Naive B cell (primary cell): Measurements from ENCODE around the gene NECAB3. TPM values are rescaled to one million over a fixed set of nuclear protein-coding genes. Genes with fewer than 3 reads are reported as not detected.

Experiments
- ATAC-seq, 2 donors: fragments of 150-1000 bp; cut with Tn5 transposase; 2 replicates each; pipeline ENCODE4 v1.10.0; 2021; ENCODE audit warnings: low read depth in 2 of 2, mild to moderate bottlenecking in 2 of 2, moderate library complexity in 2 of 2
- DNase-seq: peaks from one replicate; pipeline ENCODE4 v3.0.0; 2022
- H3K27ac Mint-ChIP-seq, 6 donors: one replicate each; pipeline ENCODE4 v1.8.0; 2020 to 2022; ENCODE audit warnings: mild to moderate bottlenecking in 6 of 6, mixed read lengths in 6 of 6, moderate library complexity in 5 of 6, inconsistent platforms in 2 of 6
- H3K27me3 Mint-ChIP-seq, 3 donors: one replicate each; pipeline ENCODE4 v1.8.0; 2021 to 2022; ENCODE audit warnings: mixed read lengths in 3 of 3, mild to moderate bottlenecking in 1 of 3
- H3K36me3 Mint-ChIP-seq, 2 donors: one replicate each; pipeline ENCODE4 v1.8.0; 2020 to 2022; ENCODE audit warnings: mixed read lengths in 2 of 2, inconsistent platforms in 1 of 2, mild to moderate bottlenecking in 1 of 2
- H3K4me1 Mint-ChIP-seq, 3 donors: one replicate each; pipeline ENCODE4 v1.8.0; 2020 to 2022; ENCODE audit warnings: mixed read lengths in 3 of 3, inconsistent platforms in 1 of 3, mild to moderate bottlenecking in 1 of 3, moderate library complexity in 1 of 3
- H3K4me3 Mint-ChIP-seq, 8 donors: one replicate each; pipeline ENCODE4 v1.8.0; 2020 to 2022; ENCODE audit warnings: mild to moderate bottlenecking in 8 of 8, mixed read lengths in 8 of 8, moderate library complexity in 8 of 8, inconsistent platforms in 2 of 8
- H3K9me3 Mint-ChIP-seq, 7 donors: one replicate each; pipeline ENCODE4 v1.8.0; 2020 to 2022; ENCODE audit warnings: mixed read lengths in 7 of 7, mild to moderate bottlenecking in 5 of 7, inconsistent platforms in 2 of 7, moderate library complexity in 1 of 7
- polyA plus RNA-seq, 6 donors: library from polyadenylated mRNA; unstranded; fragments of 300-500 nt; fragmentation: Illumina TruSeq; gene quantifications; one replicate each; pipeline ENCODE4 v1.2.3, GENCODE V29; 2021; ENCODE audit warnings: low read depth in 6 of 6

NECAB3 gene
- polyA plus RNA-seq, 6 donors from 2014 or later: 0.74 to 1.0 (median 0.82) TPM; not detected in 3

- no peaks in the 10 kb centered on the region for H3K27me3 Mint-ChIP-seq
- peak overlapping the region in 3 of 6 donors; percentile 3 to 40 (median 10) for H3K27ac Mint-ChIP-seq
- peak; percentile 46 to 68 for ATAC-seq
- peak overlapping the region in 5 of 8 donors; percentile 1 to 48 (median 33) for H3K4me3 Mint-ChIP-seq
- peaks cover 24 to 61% (median 43%) of the 10 kb centered on the region in 3 donors for H3K4me1 Mint-ChIP-seq
- no peak for DNase-seq
- no peaks in the 10 kb centered on the region for H3K9me3 Mint-ChIP-seq
- peaks cover 7 to 8% of the 10 kb centered on the region in 2 donors for H3K36me3 Mint-ChIP-seq
Observed at GRCh38 chr20:33609504-33609903, 64.7 kb downstream of the NECAB3 start.

Other genes with a start within 250 kb of the NECAB3 start
- 1 to 10 TPM; 3.1 to 6.0 (median 3.9) TPM for gene SNTA1, start 230.7 kb downstream of the NECAB3 start, polyA plus RNA-seq
- 10 to 100 TPM in 5 of 6 donors, 1 to 10 TPM in 1; 6.1 to 25.9 (median 15.4) TPM for gene CBFA2T2, start 184.3 kb downstream of the NECAB3 start, polyA plus RNA-seq
- gene C20orf144, start 12.1 kb downstream of the NECAB3 start, polyA plus RNA-seq: not detected
- gene ACTL10, start 7.5 kb downstream of the NECAB3 start, polyA plus RNA-seq: 1 to 10 TPM in 5 of 6 donors, not detected in 1; 1.2 to 4.8 (median 3.7) TPM
- under 1 TPM in 4 of 6 donors, not detected in 2; 0.16 to 0.78 (median 0.27) TPM for gene E2F1, start 12.0 kb upstream of the NECAB3 start, polyA plus RNA-seq
- 10 to 100 TPM in 1 of 6 donors, 1 to 10 TPM in 4, not detected in 1; 7.0 to 10.6 (median 8.2) TPM for gene PXMP4, start 45.9 kb upstream of the NECAB3 start, polyA plus RNA-seq
- 1 to 10 TPM; 1.1 to 4.5 (median 2.4) TPM for gene ZNF341, start 57.6 kb upstream of the NECAB3 start, polyA plus RNA-seq
- 1 to 10 TPM; 1.3 to 8.0 (median 7.2) TPM for gene CHMP4B, start 136.9 kb upstream of the NECAB3 start, polyA plus RNA-seq